Ishikawa (cell line): ENCODE measurements around the gene SRXN1.

ENCODE experiments used
- CEBPB ChIP-seq: IDR thresholded peaks from 2 replicates; pipeline ENCODE4 v1.6.1; 2012
- CREB1 ChIP-seq: IDR thresholded peaks from 2 replicates; pipeline ENCODE4 v1.6.1; 2012; ENCODE audit warnings: low read depth
- EGR1 ChIP-seq: IDR thresholded peaks from 2 replicates; pipeline ENCODE4 v1.6.1; 2012
- EP300 ChIP-seq: IDR thresholded peaks from 2 replicates; pipeline ENCODE4 v1.6.1; 2012; ENCODE audit warnings: borderline replicate concordance
- FOXM1 ChIP-seq: IDR thresholded peaks from 2 replicates; pipeline ENCODE4 v1.6.1; 2012; ENCODE audit warnings: low read depth, borderline replicate concordance
- NFIC ChIP-seq: IDR thresholded peaks from 2 replicates; pipeline ENCODE4 v1.6.1; 2012
- RAD21 ChIP-seq: IDR thresholded peaks from 2 replicates; pipeline ENCODE4 v1.6.1; 2012; ENCODE audit warnings: low read depth
- TAF1 ChIP-seq: IDR thresholded peaks from 2 replicates; pipeline ENCODE4 v1.6.1; 2012; ENCODE audit warnings: low read depth, mild to moderate bottlenecking
- TCF12 ChIP-seq: IDR thresholded peaks from 2 replicates; pipeline ENCODE4 v1.6.1; 2012; ENCODE audit warnings: low read depth
- TEAD4 ChIP-seq: IDR thresholded peaks from 2 replicates; pipeline ENCODE4 v1.6.1; 2012
- USF1 ChIP-seq: IDR thresholded peaks from 2 replicates; pipeline ENCODE4 v1.6.1; 2012
- YY1 ChIP-seq: IDR thresholded peaks from 2 replicates; pipeline ENCODE4 v1.6.1; 2012; ENCODE audit warnings: low read depth
- ZBTB7A ChIP-seq: IDR thresholded peaks from 2 replicates; pipeline ENCODE4 v1.6.1; 2012; ENCODE audit warnings: low read depth
- TF ChIP-seq, protein P1 (sequence below): IDR thresholded peaks from 2 replicates; pipeline ENCODE4 v1.6.1; 2012
- TF ChIP-seq, protein P2 (sequence below): IDR thresholded peaks from 2 replicates; pipeline ENCODE4 v1.6.1; 2012; ENCODE audit warnings: low read depth, mild to moderate bottlenecking

The SRXN1 gene

DNA sequence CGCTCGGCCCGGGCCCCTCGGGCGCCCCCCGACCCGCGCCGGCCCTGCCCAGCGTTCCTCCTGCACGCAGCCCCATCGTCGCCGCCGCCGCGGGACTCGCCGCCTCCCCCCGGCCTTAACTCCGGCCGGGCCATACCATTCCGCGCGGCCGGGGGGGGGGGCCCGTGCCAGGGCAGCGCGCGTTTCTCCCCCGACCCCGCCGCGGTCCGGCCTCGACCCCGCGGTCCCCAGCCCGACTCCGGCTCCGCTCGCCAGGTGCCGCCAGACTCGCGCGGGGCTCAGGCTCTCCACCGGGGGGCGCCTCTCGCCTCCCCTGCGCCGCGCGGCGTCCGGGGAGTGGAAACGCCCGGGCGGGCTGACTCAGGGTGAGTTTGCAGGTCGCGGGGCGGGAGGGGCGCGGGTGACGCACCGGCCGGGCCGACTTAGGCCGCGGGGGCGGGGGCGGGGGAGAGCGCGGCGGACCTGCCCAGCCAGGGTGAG, at the start of gene SRXN1:
TSS of gene SRXN1 (minus strand) at position 91 of the 480 bp plus-strand sequence. CDS start at position 76, 15 bp downstream.
- TF ChIP-seq, protein P1, sequence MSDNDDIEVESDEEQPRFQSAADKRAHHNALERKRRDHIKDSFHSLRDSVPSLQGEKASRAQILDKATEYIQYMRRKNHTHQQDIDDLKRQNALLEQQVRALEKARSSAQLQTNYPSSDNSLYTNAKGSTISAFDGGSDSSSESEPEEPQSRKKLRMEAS = peak; percentile 34; the same call in 1 of the 2 replicates
- TF ChIP-seq TEAD4 (no peak), EGR1 (peak; percentile 72), NFIC (no peak), EP300 (peak; percentile 22; the same call in 1 of the 2 replicates), YY1 (no peak), CREB1 (no peak; the same call in 1 of the 2 replicates), USF1 (no peak), FOXM1 (no peak), RAD21 (peak; percentile 39; the same call in 1 of the 2 replicates)
- TF ChIP-seq, protein P2, sequence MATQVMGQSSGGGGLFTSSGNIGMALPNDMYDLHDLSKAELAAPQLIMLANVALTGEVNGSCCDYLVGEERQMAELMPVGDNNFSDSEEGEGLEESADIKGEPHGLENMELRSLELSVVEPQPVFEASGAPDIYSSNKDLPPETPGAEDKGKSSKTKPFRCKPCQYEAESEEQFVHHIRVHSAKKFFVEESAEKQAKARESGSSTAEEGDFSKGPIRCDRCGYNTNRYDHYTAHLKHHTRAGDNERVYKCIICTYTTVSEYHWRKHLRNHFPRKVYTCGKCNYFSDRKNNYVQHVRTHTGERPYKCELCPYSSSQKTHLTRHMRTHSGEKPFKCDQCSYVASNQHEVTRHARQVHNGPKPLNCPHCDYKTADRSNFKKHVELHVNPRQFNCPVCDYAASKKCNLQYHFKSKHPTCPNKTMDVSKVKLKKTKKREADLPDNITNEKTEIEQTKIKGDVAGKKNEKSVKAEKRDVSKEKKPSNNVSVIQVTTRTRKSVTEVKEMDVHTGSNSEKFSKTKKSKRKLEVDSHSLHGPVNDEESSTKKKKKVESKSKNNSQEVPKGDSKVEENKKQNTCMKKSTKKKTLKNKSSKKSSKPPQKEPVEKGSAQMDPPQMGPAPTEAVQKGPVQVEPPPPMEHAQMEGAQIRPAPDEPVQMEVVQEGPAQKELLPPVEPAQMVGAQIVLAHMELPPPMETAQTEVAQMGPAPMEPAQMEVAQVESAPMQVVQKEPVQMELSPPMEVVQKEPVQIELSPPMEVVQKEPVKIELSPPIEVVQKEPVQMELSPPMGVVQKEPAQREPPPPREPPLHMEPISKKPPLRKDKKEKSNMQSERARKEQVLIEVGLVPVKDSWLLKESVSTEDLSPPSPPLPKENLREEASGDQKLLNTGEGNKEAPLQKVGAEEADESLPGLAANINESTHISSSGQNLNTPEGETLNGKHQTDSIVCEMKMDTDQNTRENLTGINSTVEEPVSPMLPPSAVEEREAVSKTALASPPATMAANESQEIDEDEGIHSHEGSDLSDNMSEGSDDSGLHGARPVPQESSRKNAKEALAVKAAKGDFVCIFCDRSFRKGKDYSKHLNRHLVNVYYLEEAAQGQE = no peak

DNA sequence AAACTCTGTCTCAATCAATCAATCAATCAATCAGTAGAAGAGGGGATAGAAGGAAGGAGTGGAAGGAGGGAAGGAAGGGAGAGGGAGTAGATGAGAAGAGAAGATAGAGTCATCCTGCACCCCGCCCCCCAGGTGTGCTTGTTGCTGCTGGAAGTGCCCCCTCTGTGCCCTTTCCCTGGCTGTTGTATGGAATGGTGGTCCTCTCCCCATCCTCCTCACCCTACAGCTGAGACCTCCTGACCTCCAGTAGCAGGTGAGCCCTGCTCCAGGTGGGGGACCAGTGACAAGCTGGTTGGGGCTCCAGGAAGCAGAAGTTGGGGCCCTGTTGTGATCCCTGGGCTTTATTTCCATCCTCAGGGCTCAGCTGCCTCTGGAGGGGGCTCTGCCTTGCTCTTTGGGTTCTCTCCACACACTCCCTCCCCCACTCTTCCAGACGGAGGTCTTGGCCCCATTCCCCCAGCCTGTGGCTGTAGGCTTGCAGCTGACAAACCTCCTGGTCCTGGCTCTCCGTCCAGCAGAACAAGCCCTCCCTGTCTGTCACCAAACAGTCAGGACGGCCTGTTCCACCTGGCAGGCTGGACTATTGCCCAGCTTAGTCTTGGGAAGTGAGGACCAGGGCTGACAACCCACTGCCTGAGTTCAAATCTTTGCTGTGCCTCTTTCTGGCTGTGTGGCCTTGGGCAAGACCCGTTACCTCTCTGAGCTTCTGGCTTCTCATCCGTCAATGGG, 48.6 kb upstream of the SRXN1 start:
- TF ChIP-seq RAD21 = no peak
- no peak for TF ChIP-seq TAF1
- TF ChIP-seq CEBPB = no peak

DNA sequence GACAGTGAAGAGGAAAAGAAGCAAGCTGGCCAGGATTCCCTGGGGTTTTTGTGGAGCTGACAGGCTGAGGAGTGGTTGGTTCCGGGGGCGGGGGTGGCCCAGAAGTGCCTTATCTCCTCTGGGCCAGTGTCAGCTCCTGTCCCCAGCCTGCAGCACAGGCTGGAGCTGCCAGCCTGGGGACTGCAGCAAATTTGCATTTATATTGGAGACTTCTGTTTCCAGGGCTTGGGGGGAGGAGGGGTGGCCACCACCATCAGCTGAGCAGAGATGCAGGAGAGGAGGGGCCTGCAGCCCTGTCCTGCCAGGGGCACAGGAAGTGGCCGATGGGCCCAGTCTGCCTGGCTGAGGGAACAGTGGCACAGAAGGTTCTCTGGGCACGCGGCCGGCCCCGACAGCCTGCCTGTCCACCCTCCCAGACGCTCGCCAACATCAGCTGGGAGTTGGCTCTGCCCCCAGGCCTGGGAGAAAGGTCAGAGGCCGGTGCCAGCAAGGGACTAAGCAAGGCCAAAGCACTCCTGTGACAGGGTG, 46.9 kb upstream of the SRXN1 start:
- TF ChIP-seq TEAD4 (no peak), NFIC (no peak), EP300 (no peak), RAD21 (no peak), CEBPB (no peak), CREB1 (no peak), TAF1 (no peak), YY1 (no peak), ZBTB7A (no peak), USF1 (no peak), EGR1 (no peak), TCF12 (no peak), FOXM1 (no peak)
- TF ChIP-seq, protein P1 = no peak
- TF ChIP-seq, protein P2 = no peak

GRCh38 chr20:699342-699741, 46.3 kb upstream of the SRXN1 start:
- TF ChIP-seq YY1 (no peak), TCF12 (no peak), RAD21 (no peak), EP300 (no peak), CREB1 (no peak), CEBPB (no peak), TAF1 (no peak), ZBTB7A (no peak), FOXM1 (no peak), EGR1 (no peak), TEAD4 (no peak), USF1 (no peak), NFIC (no peak)
- TF ChIP-seq, protein P2 = no peak
- TF ChIP-seq, protein P1 = no peak
